ENCODE results near the gene F2.
A peak's percentile ranks its signal among the peaks of the same experiment; 100 is the strongest.
"Not testable (repeated sequence)": the region's sequence is repeated elsewhere in the genome, so short reads cannot be mapped to it uniquely, and the experiment has no call there.

Gene F2

GRCh38 chr11:46719048-46719542, at the start of gene F2:
Gene F2, plus strand, starts transcription at chr11:46719213. Its CDS starts 23 bp downstream, at chr11:46719236.
- no peaks in the 10 kb centered on the region for H3K27me3 Mint-ChIP-seq
- DNase-seq (ENCODE audit: low spot score in 2 of 2) (no peak), ATAC-seq (replicated peaks; ENCODE audit: extremely low read depth, poor library complexity, severe bottlenecking) (no peak)
- peaks cover 7% of the 10 kb centered on the region for H3K4me1 Mint-ChIP-seq
- no peak within 1 kb of the TSS for H3K27ac Mint-ChIP-seq (ENCODE audit: low read depth)
- H3K36me3 Mint-ChIP-seq (ENCODE audit: insufficient read depth), result peaks cover 1% of the 10 kb centered on the region
- H3K9me3 Mint-ChIP-seq, result no peaks in the 10 kb centered on the region
- H3K4me3 Mint-ChIP-seq, result no peak within 1 kb of the TSS

GRCh38 chr11:46669711-46670139, 49.3 kb upstream of the F2 start:
- Mint-ChIP-seq H3K4me3 (peak overlapping the region; percentile 54), H3K36me3 (ENCODE audit: insufficient read depth) (peaks cover 48% of the 10 kb centered on the region), H3K9me3 (no peaks in the 10 kb centered on the region), H3K27ac (ENCODE audit: low read depth) (no peak overlapping the region), H3K27me3 (no peaks in the 10 kb centered on the region), H3K4me1 (peaks cover 37% of the 10 kb centered on the region)
- DNase-seq (ENCODE audit: low spot score in 2 of 2), result no peak
- ATAC-seq (replicated peaks; ENCODE audit: extremely low read depth, poor library complexity, severe bottlenecking), result no peak

GRCh38 chr11:46670521-46670920, 48.5 kb upstream of the F2 start:
- DNase-seq (ENCODE audit: low spot score in 2 of 2), result not testable (repeated sequence)
- peak overlapping the region; percentile 98 for H3K27ac Mint-ChIP-seq (ENCODE audit: low read depth)

GRCh38 chr11:46671958-46672315, 47.1 kb upstream of the F2 start:
- ATAC-seq (replicated peaks; ENCODE audit: extremely low read depth, poor library complexity, severe bottlenecking), result no peak
- H3K27ac Mint-ChIP-seq (ENCODE audit: low read depth), result peak overlapping the region; percentile 98
- H3K9me3 Mint-ChIP-seq, result no peaks in the 10 kb centered on the region
- H3K36me3 Mint-ChIP-seq (ENCODE audit: insufficient read depth), result peaks cover 48% of the 10 kb centered on the region
- no peak for DNase-seq (ENCODE audit: low spot score in 2 of 2)
- H3K4me1 Mint-ChIP-seq, result peaks cover 45% of the 10 kb centered on the region
- no peaks in the 10 kb centered on the region for H3K27me3 Mint-ChIP-seq
- H3K4me3 Mint-ChIP-seq, result peak overlapping the region; percentile 68

More at GRCh38 chr11:46670521-46670920, 48.5 kb upstream of the F2 start:
- peaks cover 46% of the 10 kb centered on the region for H3K36me3 Mint-ChIP-seq (ENCODE audit: insufficient read depth)
- peak overlapping the region; percentile 68 for H3K4me3 Mint-ChIP-seq
- not testable (repeated sequence) for H3K9me3 Mint-ChIP-seq; H3K27me3 Mint-ChIP-seq; ATAC-seq (replicated peaks; ENCODE audit: extremely low read depth, poor library complexity, severe bottlenecking)
- peaks cover 42% of the 10 kb centered on the region for H3K4me1 Mint-ChIP-seq

GRCh38 chr11:46672381-46672839, 46.6 kb upstream of the F2 start:
- ATAC-seq (replicated peaks; ENCODE audit: extremely low read depth, poor library complexity, severe bottlenecking) (no peak), DNase-seq (ENCODE audit: low spot score in 2 of 2) (no peak)
- Mint-ChIP-seq H3K4me1 (peaks cover 48% of the 10 kb centered on the region), H3K27ac (ENCODE audit: low read depth) (peak overlapping the region; percentile 98), H3K4me3 (peak overlapping the region; percentile 68), H3K27me3 (no peaks in the 10 kb centered on the region), H3K36me3 (ENCODE audit: insufficient read depth) (peaks cover 48% of the 10 kb centered on the region), H3K9me3 (no peaks in the 10 kb centered on the region)

GRCh38 chr11:46673713-46674462, 45.1 kb upstream of the F2 start:
- Mint-ChIP-seq H3K4me3 (no peak overlapping the region), H3K36me3 (ENCODE audit: insufficient read depth) (peaks cover 43% of the 10 kb centered on the region), H3K27me3 (no peaks in the 10 kb centered on the region), H3K9me3 (no peaks in the 10 kb centered on the region), H3K4me1 (peaks cover 48% of the 10 kb centered on the region), H3K27ac (ENCODE audit: low read depth) (no peak overlapping the region)
- no peak for ATAC-seq (replicated peaks; ENCODE audit: extremely low read depth, poor library complexity, severe bottlenecking)
- DNase-seq (ENCODE audit: low spot score in 2 of 2), result no peak

- Mint-ChIP-seq H3K36me3 (ENCODE audit: insufficient read depth) (peaks cover 36% of the 10 kb centered on the region), H3K4me3 (no peak overlapping the region), H3K4me1 (peaks cover 44% of the 10 kb centered on the region), H3K27me3 (no peaks in the 10 kb centered on the region), H3K9me3 (no peaks in the 10 kb centered on the region), H3K27ac (ENCODE audit: low read depth) (peak overlapping the region; percentile 84)
- DNase-seq (ENCODE audit: low spot score in 2 of 2) (no peak), ATAC-seq (replicated peaks; ENCODE audit: extremely low read depth, poor library complexity, severe bottlenecking) (no peak)
These were observed 44.3 kb upstream of the F2 start for GRCh38 chr11:46674463-46675287.

GRCh38 chr11:46675288-46675851, 43.6 kb upstream of the F2 start:
- Mint-ChIP-seq H3K36me3 (ENCODE audit: insufficient read depth) (peaks cover 35% of the 10 kb centered on the region), H3K4me3 (no peak overlapping the region), H3K27ac (ENCODE audit: low read depth) (peak overlapping the region; percentile 84), H3K9me3 (no peaks in the 10 kb centered on the region), H3K4me1 (peaks cover 39% of the 10 kb centered on the region), H3K27me3 (no peaks in the 10 kb centered on the region)
- DNase-seq (ENCODE audit: low spot score in 2 of 2) (no peak), ATAC-seq (replicated peaks; ENCODE audit: extremely low read depth, poor library complexity, severe bottlenecking) (no peak)

GRCh38 chr11:46675949-46676348, 43.1 kb upstream of the F2 start:
- Mint-ChIP-seq H3K27ac (ENCODE audit: low read depth) (no peak overlapping the region), H3K4me1 (peaks cover 37% of the 10 kb centered on the region), H3K9me3 (no peaks in the 10 kb centered on the region), H3K27me3 (no peaks in the 10 kb centered on the region), H3K36me3 (ENCODE audit: insufficient read depth) (peaks cover 33% of the 10 kb centered on the region), H3K4me3 (no peak overlapping the region)
- ATAC-seq (replicated peaks; ENCODE audit: extremely low read depth, poor library complexity, severe bottlenecking), result no peak
- DNase-seq (ENCODE audit: low spot score in 2 of 2), result no peak

GRCh38 chr11:46676436-46677158, 42.4 kb upstream of the F2 start:
- H3K27me3 Mint-ChIP-seq, result no peaks in the 10 kb centered on the region
- no peak for DNase-seq (ENCODE audit: low spot score in 2 of 2)
- H3K36me3 Mint-ChIP-seq (ENCODE audit: insufficient read depth), result peaks cover 29% of the 10 kb centered on the region
- no peaks in the 10 kb centered on the region for H3K9me3 Mint-ChIP-seq
- H3K27ac Mint-ChIP-seq (ENCODE audit: low read depth), result no peak overlapping the region
- no peak for ATAC-seq (replicated peaks; ENCODE audit: extremely low read depth, poor library complexity, severe bottlenecking)
- H3K4me3 Mint-ChIP-seq, result no peak overlapping the region
- peaks cover 30% of the 10 kb centered on the region for H3K4me1 Mint-ChIP-seq

- DNase-seq (ENCODE audit: low spot score in 2 of 2) (no peak), ATAC-seq (replicated peaks; ENCODE audit: extremely low read depth, poor library complexity, severe bottlenecking) (no peak)
- no peaks in the 10 kb centered on the region for H3K9me3 Mint-ChIP-seq
- no peak overlapping the region for H3K4me3 Mint-ChIP-seq
- H3K27ac Mint-ChIP-seq (ENCODE audit: low read depth), result no peak overlapping the region
- peaks cover 32% of the 10 kb centered on the region for H3K36me3 Mint-ChIP-seq (ENCODE audit: insufficient read depth)
- peaks cover 24% of the 10 kb centered on the region for H3K4me1 Mint-ChIP-seq
- H3K27me3 Mint-ChIP-seq, result no peaks in the 10 kb centered on the region
These were observed 41.8 kb upstream of the F2 start for GRCh38 chr11:46677169-46677568.
